Measurements from ENCODE around the gene HKDC1. TPM values are rescaled to one million over a fixed set of nuclear protein-coding genes. Genes with fewer than 3 reads are reported as not detected.

Gene HKDC1
- total RNA-seq, 1 experiment from 2014 or later: 1.7 TPM

DNA sequence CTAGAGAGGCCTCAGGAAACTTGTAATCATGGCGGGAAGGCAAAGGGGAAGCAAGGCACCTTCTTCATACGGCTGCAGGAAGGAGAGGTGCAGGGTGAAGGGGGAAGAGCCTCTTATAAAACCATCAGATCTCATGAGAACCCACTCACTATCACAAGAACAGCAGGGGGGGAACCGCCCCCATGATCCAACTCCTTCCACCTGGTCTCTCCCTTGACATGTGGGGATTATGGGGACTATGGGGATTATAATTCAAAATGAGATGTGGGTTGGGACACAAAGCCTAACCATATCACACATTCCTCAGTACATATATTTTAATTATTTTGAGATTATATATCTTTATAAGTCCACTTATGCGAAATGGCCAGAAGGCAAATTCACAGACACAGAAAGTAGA lies 67.0 kb downstream of the HKDC1 start (continued):
- TF ChIP-seq, protein P1, sequence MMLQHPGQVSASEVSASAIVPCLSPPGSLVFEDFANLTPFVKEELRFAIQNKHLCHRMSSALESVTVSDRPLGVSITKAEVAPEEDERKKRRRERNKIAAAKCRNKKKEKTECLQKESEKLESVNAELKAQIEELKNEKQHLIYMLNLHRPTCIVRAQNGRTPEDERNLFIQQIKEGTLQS (IDR thresholded peaks at IDR 0.05): no peak
- no peak for TF ChIP-seq RAD21 (IDR thresholded peaks at IDR 0.05; ENCODE audit: low read depth)

DNA sequence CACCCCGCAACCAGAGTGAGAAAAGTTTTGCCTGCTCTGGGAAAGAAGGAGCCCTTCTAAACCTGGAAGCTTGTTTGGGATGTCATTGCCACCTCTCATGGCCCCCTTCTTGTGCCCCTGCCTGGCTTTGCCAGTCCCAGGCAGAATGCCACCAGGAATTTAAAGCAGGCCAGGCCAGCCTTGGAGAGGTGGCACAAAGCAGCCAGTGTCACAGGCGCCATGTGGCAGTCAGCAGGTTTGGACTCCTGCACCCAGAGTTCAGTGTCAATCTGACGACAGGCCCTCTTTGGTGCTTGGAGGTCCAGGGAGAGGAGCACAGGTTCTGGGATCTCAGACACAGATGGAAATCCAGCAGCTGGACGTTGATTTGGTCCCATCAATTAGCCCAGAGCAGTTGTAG lies 70.9 kb downstream of the HKDC1 start:
- Histone ChIP-seq H3K79me2 (ENCODE audit: insufficient read depth, low read length) (no peaks in the 10 kb centered on the region), H3K36me3 (ENCODE audit: control insufficient read depth in 1 of 2, insufficient read depth in 2 of 2, low read length in 2 of 2) (no peaks in the 10 kb centered on the region), H3K9ac (ENCODE audit: low read length) (no peak overlapping the region), H3K9me2 (ENCODE audit: insufficient read depth) (no peaks in the 10 kb centered on the region), H3K4me2 (ENCODE audit: low read length) (no peak overlapping the region), H3K4me1 (ENCODE audit: control insufficient read depth in 1 of 2, insufficient read depth in 2 of 2, low read length in 2 of 2) (no peaks in the 10 kb centered on the region), H2AFZ (ENCODE audit: low read depth, low read length, poor library complexity, severe bottlenecking) (no peak overlapping the region), H4K20me1 (ENCODE audit: insufficient read depth) (no peaks in the 10 kb centered on the region), H3K27me3 (ENCODE audit: insufficient read depth, low read length) (no peaks in the 10 kb centered on the region), H3K9me3 (ENCODE audit: control insufficient read depth in 1 of 2, insufficient read depth in 1 of 2, low read depth in 1 of 2, low read length in 2 of 2) (no peaks in the 10 kb centered on the region), H3K4me3 (replicated peaks in 1 of 2; ENCODE audit: low read depth in 1 of 2, low read length in 2 of 2) (no peak overlapping the region), H3K27ac (ENCODE audit: low read depth, low read length) (no peak overlapping the region)
- intact Hi-C loops (cut with micrococcal nuclease): no loop called here
- CTCF ChIA-PET: no interaction called here
- no TSS peak for BruUV-seq (replicated peaks)
- no peak for TF ChIP-seq ZNF274 (IDR thresholded peaks at IDR 0.05; ENCODE audit: low read depth, low read length)
- no peak for TF ChIP-seq CBX3 (IDR thresholded peaks at IDR 0.05; ENCODE audit: low read depth)
- TF ChIP-seq SP1 (IDR thresholded peaks at IDR 0.05; ENCODE audit: low read depth): no peak
- no peak for TF ChIP-seq ZFX (IDR thresholded peaks at IDR 0.05)
- TF ChIP-seq SRF (IDR thresholded peaks at IDR 0.05; ENCODE audit: low read depth): no peak
- no peak for TF ChIP-seq TCF7L2 (IDR thresholded peaks at IDR 0.05; ENCODE audit: borderline replicate concordance, extremely low read depth, insufficient read depth, insufficient read length)
- POLR2A ChIA-PET: no interaction called here
- no peak for ATAC-seq
- RAD21 ChIA-PET (ENCODE audit: low non-redundant PET in 1 of 2, low total read pairs in 2 of 2, uncharacterized antibody in 2 of 2, unreplicated experiment in 2 of 2): no interaction called here
- no peak for DNase-seq (ENCODE audit: low read depth, low spot score)

DNA sequence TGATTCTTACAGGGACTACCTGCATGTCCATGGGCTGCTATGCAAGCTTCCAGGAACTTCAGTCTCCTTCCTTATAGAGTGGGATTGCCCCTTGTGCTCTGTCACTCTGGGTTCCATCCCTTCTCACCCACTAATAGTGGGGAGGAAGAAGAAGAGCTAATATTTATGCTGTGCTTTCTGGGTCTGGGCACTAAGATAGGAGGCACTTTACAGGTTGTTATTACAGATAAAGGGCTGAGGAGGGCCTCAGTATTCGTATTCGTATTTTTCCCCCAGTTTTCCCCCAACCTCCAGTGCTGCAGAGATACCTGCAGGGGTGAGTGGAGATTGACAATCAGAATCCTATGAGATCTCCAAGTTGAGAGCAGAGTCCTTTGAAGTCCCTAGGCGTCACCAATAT lies 72.3 kb downstream of the HKDC1 start:
- H3K27ac ChIP-seq (ENCODE audit: low read depth, low read length): no peak overlapping the region
- H3K4me2 ChIP-seq (ENCODE audit: low read length): no peak overlapping the region
- H3K9me3 ChIP-seq (ENCODE audit: control insufficient read depth in 1 of 2, insufficient read depth in 1 of 2, low read depth in 1 of 2, low read length in 2 of 2): no peaks in the 10 kb centered on the region
- no peaks in the 10 kb centered on the region for H3K9me2 ChIP-seq (ENCODE audit: insufficient read depth)
- intact Hi-C loops (cut with micrococcal nuclease): no loop called here
- H4K20me1 ChIP-seq (ENCODE audit: insufficient read depth): no peaks in the 10 kb centered on the region
- H3K36me3 ChIP-seq (ENCODE audit: control insufficient read depth in 1 of 2, insufficient read depth in 2 of 2, low read length in 2 of 2): no peaks in the 10 kb centered on the region
- POLR2A ChIA-PET: no interaction called here
- CTCF ChIA-PET: no interaction called here
- no peak overlapping the region for H2AFZ ChIP-seq (ENCODE audit: low read depth, low read length, poor library complexity, severe bottlenecking)
- DNase-seq (ENCODE audit: low read depth, low spot score) (no peak), ATAC-seq (no peak)
- no peaks in the 10 kb centered on the region for H3K4me1 ChIP-seq (ENCODE audit: control insufficient read depth in 1 of 2, insufficient read depth in 2 of 2, low read length in 2 of 2)
- no peaks in the 10 kb centered on the region for H3K79me2 ChIP-seq (ENCODE audit: insufficient read depth, low read length)
- no peak for TF ChIP-seq SRF (IDR thresholded peaks at IDR 0.05; ENCODE audit: low read depth)
- no peak for TF ChIP-seq SP1 (IDR thresholded peaks at IDR 0.05; ENCODE audit: low read depth)
- no peak for TF ChIP-seq POLR2AphosphoS5 (IDR thresholded peaks at IDR 0.05; ENCODE audit: low read depth, low read length)
- TF ChIP-seq, protein P2, sequence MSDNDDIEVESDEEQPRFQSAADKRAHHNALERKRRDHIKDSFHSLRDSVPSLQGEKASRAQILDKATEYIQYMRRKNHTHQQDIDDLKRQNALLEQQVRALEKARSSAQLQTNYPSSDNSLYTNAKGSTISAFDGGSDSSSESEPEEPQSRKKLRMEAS (IDR thresholded peaks at IDR 0.05): no peak
- no peak for TF ChIP-seq EZH2phosphoT487 (IDR thresholded peaks at IDR 0.05; ENCODE audit: borderline replicate concordance)
- TF ChIP-seq TCF7L2 (IDR thresholded peaks at IDR 0.05; ENCODE audit: borderline replicate concordance, extremely low read depth, insufficient read depth, insufficient read length): no peak
- TF ChIP-seq JUND (IDR thresholded peaks at IDR 0.05): no peak
- TF ChIP-seq EGR1 (IDR thresholded peaks at IDR 0.05; ENCODE audit: low read depth): no peak
- no peak overlapping the region for H3K4me3 ChIP-seq (replicated peaks in 1 of 2; ENCODE audit: low read depth in 1 of 2, low read length in 2 of 2)
- H3K27me3 ChIP-seq (ENCODE audit: insufficient read depth, low read length): no peaks in the 10 kb centered on the region
- RAD21 ChIA-PET (ENCODE audit: low non-redundant PET in 1 of 2, low total read pairs in 2 of 2, uncharacterized antibody in 2 of 2, unreplicated experiment in 2 of 2): no interaction called here
- H3K9ac ChIP-seq (ENCODE audit: low read length): no peak overlapping the region
- BruUV-seq (replicated peaks): no TSS peak
